Tibial nerve (tissue), 4 donors: ENCODE data around the gene ATF7. TPM values are rescaled to one million over a fixed set of nuclear protein-coding genes. Genes with fewer than 3 reads are reported as not detected.

Experiments
- DNase-seq, 2 donors: peaks; one replicate each; pipeline ENCODE4 v3.0.0-alpha.2; 2019; ENCODE audit warnings: low spot score in 2 of 2
- H3K27ac ChIP-seq, 4 donors: fragments of 200-600 bp; sonication (generic) in 3 of 4; one replicate each; pipeline ENCODE4 v1.5.1; 2017 to 2019; ENCODE audit warnings: mild to moderate bottlenecking in 1 of 4
- H3K27me3 ChIP-seq, 2 donors: fragments of 200-600 bp; sonication (generic) in 1 of 2; one replicate each; pipeline versions ENCODE4 v1.5.1 to v1.6.0; 2017 to 2019
- H3K36me3 ChIP-seq, 3 donors: fragments of 200-600 bp; sonication (generic); one replicate each; pipeline ENCODE4 v1.5.1; 2018 to 2019
- H3K4me1 ChIP-seq, 4 donors: fragments of 200-600 bp; sonication (generic) in 3 of 4; one replicate each; pipeline ENCODE4 v1.5.1; 2017 to 2019
- H3K4me3 ChIP-seq, 4 donors: fragments of 200-600 bp; sonication (generic) in 3 of 4; one replicate each; pipeline ENCODE4 v1.5.1; 2017 to 2019; ENCODE audit warnings: mild to moderate bottlenecking in 1 of 4, moderate library complexity in 1 of 4
- H3K9me3 ChIP-seq, 4 donors: fragments of 200-600 bp; sonication (generic) in 3 of 4; one replicate each; pipeline ENCODE4 v1.5.1; 2017 to 2019
- CTCF ChIP-seq, 5 experiments: fragments of 200-600 bp in 3 of 5; fragments of 450-650 bp in 2 of 5; sonication (generic) in 3 of 5; IDR thresholded peaks; one replicate each; pipeline ENCODE4 v1.5.1; 2016 to 2019; ENCODE audit warnings: antibody characterized with exemption in 5 of 5, mild to moderate bottlenecking in 3 of 5, moderate library complexity in 2 of 5
- EP300 ChIP-seq, 2 donors: sonication (generic); formaldehyde crosslinking; IDR thresholded peaks; one replicate each; pipeline ENCODE4 v1.6.1; 2017; ENCODE audit warnings: antibody characterized with exemption in 2 of 2, mild to moderate bottlenecking in 1 of 2
- POLR2A ChIP-seq, 2 donors: fragments of 450-650 bp; IDR thresholded peaks; one replicate each; pipeline ENCODE4 v1.6.1; 2017; ENCODE audit warnings: antibody characterized with exemption in 2 of 2, mild to moderate bottlenecking in 2 of 2, moderate library complexity in 2 of 2
- WGBS, 2 donors: methylation state at CpG; one replicate each; pipeline ENCODE4 v1.1.5; 2018; 5-methylcytosine and 5-hydroxymethylcytosine counted together
- total RNA-seq, 4 donors: library from RNA; depleted of rRNA; stranded (reverse); fragments of >200 nt; gene quantifications; one replicate each; pipeline ENCODE4 v1.1.0, GENCODE V29; 2016

Gene ATF7
- total RNA-seq, 4 donors from 2014 or later: 30.1 to 47.9 (median 34.4) TPM

DNA sequence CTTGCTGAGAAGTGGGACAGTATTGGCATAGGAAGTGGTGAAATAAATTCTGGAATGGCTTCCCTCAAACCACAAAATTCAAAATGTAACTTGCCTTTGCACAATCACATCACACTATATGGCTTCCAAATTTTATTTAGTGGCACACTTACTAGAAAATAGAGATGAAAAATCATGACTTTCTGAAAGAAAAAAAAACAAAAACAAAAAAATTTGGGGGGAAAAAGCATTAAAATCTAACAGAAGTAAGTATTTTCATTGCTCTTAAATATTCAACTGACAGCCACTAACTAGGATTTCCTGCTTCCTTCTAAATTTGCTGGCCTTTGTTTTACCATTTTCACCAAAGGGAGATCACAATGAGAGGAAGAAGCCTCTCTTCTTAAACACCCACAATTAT lies 23.0 kb downstream of the ATF7 start:
- no peaks in the 10 kb centered on the region for H3K9me3 ChIP-seq
- H3K36me3 ChIP-seq: peaks cover 0 to 6% (median 0%) of the 10 kb centered on the region in 3 donors
- H3K4me1 ChIP-seq: peaks cover 0 to 50% (median 13%) of the 10 kb centered on the region in 4 donors
- no peak for DNase-seq
- H3K27me3 ChIP-seq: no peaks in the 10 kb centered on the region
- H3K4me3 ChIP-seq: no peak overlapping the region
- TF ChIP-seq POLR2A (IDR thresholded peaks at IDR 0.05) (no peak), CTCF (IDR thresholded peaks at IDR 0.05) (no peak), EP300 (IDR thresholded peaks at IDR 0.05) (no peak)
- H3K27ac ChIP-seq: no peak overlapping the region

- H3K9me3 ChIP-seq: no peaks in the 10 kb centered on the region
- H3K4me3 ChIP-seq: no peak overlapping the region
- peaks cover 0 to 52% (median 13%) of the 10 kb centered on the region in 4 donors for H3K4me1 ChIP-seq
- no peak for DNase-seq
- no peaks in the 10 kb centered on the region for H3K27me3 ChIP-seq
- WGBS, 2 donors: 60 to 67% methylated on average over 10 of the region's 10 CpGs
- H3K27ac ChIP-seq: no peak overlapping the region
- H3K36me3 ChIP-seq: peaks cover 0 to 6% (median 0%) of the 10 kb centered on the region in 3 donors
- TF ChIP-seq CTCF (IDR thresholded peaks at IDR 0.05) (no peak), POLR2A (IDR thresholded peaks at IDR 0.05) (no peak), EP300 (IDR thresholded peaks at IDR 0.05) (no peak)
Observed at GRCh38 chr12:53602176-53602864, 23.9 kb downstream of the ATF7 start.

- Histone ChIP-seq H3K4me3 (peak overlapping the region in 2 of 4 donors; percentile 14 to 20), H3K27me3 (no peaks in the 10 kb centered on the region), H3K9me3 (no peaks in the 10 kb centered on the region), H3K4me1 (peaks cover 0 to 61% (median 16%) of the 10 kb centered on the region in 4 donors), H3K27ac (peak overlapping the region in 1 of 4 donors; percentile 14), H3K36me3 (peaks cover 0 to 6% (median 0%) of the 10 kb centered on the region in 3 donors)
- 27 to 28% methylated on average over 12 of the region's 12 CpGs for WGBS, 2 donors
- TF ChIP-seq CTCF (IDR thresholded peaks at IDR 0.05): no peak
- no peak for TF ChIP-seq EP300 (IDR thresholded peaks at IDR 0.05)
- no peak for TF ChIP-seq POLR2A (IDR thresholded peaks at IDR 0.05)
- DNase-seq: no peak
Observed at GRCh38 chr12:53601296-53601847, 24.8 kb downstream of the ATF7 start.

GRCh38 chr12:53600490-53601295 lies 25.5 kb downstream of the ATF7 start:
- Histone ChIP-seq H3K4me3 (no peak overlapping the region), H3K4me1 (peaks cover 0 to 68% (median 16%) of the 10 kb centered on the region in 4 donors), H3K9me3 (no peaks in the 10 kb centered on the region), H3K27me3 (no peaks in the 10 kb centered on the region), H3K36me3 (peaks cover 0 to 6% (median 0%) of the 10 kb centered on the region in 3 donors), H3K27ac (no peak overlapping the region)
- DNase-seq: no peak
- no peak for TF ChIP-seq EP300 (IDR thresholded peaks at IDR 0.05)
- no peak for TF ChIP-seq CTCF (IDR thresholded peaks at IDR 0.05)
- no peak for TF ChIP-seq POLR2A (IDR thresholded peaks at IDR 0.05)
- WGBS, 2 donors: 90 to 92% methylated on average over 13 of the region's 13 CpGs
